DND-41 (cell line): ENCODE data around the gene DDR1.

Experiments
- EZH2 ChIP-seq: IDR thresholded peaks from 3 replicates; pipeline ENCODE4 v1.6.1; 2012; ENCODE audit warnings: borderline replicate concordance, low read depth, mild to moderate bottlenecking, moderate library complexity, low read length, inconsistent platforms; ENCODE audit not compliant: severe bottlenecking
- TF ChIP-seq, protein P1 (sequence below): IDR thresholded peaks from 2 replicates; pipeline ENCODE4 v1.5.1; 2012; ENCODE audit warnings: borderline replicate concordance, low read length, moderate library complexity, mild to moderate bottlenecking; ENCODE audit not compliant: poor library complexity, severe bottlenecking; ENCODE audit errors: extremely low read depth

DNA sequence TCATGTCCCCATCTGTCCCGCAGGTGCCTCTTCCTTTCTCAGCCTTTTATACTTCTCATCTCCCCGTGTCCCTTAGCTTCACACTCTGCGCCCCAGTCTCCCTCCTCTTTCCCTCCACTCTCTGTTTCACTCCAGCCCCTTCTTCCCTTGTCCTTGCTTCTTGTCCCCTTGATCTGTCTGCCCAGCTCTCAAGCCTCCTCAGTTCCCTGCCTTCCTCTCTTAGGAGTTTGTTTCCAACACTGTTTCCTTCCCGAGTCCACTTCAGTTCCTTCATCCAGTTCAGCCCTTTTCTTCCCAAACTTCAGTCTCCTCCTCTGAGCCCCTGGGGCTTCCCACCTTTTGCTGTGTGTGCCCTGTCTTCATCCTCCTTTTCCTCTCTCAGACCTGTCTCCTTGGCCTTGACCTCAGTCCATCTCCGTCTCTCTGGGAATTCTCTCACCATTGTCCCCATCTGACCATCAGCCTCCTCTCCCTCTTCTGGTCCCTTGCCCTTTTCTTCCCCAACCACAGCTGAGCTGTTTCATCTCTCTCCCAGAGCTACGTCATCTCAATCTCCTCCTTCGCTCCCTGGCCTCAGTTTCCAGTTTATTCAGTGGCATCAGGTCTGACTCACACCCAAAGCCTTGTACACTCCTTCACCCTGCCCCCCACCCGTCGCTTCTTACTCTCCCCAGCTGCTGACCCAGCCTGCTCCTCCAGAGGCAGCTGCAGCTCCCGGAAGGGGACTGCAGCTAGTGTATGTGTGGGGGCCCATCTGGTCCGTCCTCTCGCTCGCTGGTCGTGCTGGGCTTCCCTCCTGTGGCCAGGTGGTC is 2.7 kb upstream of the DDR1 start:
- TF ChIP-seq, protein P1, sequence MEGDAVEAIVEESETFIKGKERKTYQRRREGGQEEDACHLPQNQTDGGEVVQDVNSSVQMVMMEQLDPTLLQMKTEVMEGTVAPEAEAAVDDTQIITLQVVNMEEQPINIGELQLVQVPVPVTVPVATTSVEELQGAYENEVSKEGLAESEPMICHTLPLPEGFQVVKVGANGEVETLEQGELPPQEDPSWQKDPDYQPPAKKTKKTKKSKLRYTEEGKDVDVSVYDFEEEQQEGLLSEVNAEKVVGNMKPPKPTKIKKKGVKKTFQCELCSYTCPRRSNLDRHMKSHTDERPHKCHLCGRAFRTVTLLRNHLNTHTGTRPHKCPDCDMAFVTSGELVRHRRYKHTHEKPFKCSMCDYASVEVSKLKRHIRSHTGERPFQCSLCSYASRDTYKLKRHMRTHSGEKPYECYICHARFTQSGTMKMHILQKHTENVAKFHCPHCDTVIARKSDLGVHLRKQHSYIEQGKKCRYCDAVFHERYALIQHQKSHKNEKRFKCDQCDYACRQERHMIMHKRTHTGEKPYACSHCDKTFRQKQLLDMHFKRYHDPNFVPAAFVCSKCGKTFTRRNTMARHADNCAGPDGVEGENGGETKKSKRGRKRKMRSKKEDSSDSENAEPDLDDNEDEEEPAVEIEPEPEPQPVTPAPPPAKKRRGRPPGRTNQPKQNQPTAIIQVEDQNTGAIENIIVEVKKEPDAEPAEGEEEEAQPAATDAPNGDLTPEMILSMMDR = no peak
- TF ChIP-seq EZH2 = no peak
